Calu3 (cell line): Measurements from ENCODE around the gene SLCO4A1. TPM values are rescaled to one million over a fixed set of nuclear protein-coding genes. Genes with fewer than 3 reads are reported as not detected.

Experiments used
- BruUV-seq: library from RNA; stranded (reverse); fragments of 400-500 nt; replicated peaks from 2 replicates; lab custom pipeline; 2021; lab: Mats Ljungman, UMichigan
- CTCF ChIA-PET: fragments of 300-600 bp; sonication (Branson Sonifier 250); formaldehyde crosslinking; loops from one replicate; lab custom pipeline; 2022; ENCODE audit warnings: antibody characterized with exemption; lab: Charles Lee
- DNase-seq: peaks from one replicate; pipeline ENCODE4 v3.0.0; 2022
- H3K27ac Mint-ChIP-seq: one replicate; pipeline ENCODE4 v1.8.0; 2022; ENCODE audit warnings: mixed read lengths; ENCODE audit not compliant: unreplicated experiment
- H3K27me3 Mint-ChIP-seq: one replicate; pipeline ENCODE4 v1.8.0; 2022; ENCODE audit warnings: mixed read lengths; ENCODE audit not compliant: unreplicated experiment
- H3K36me3 Mint-ChIP-seq: one replicate; pipeline ENCODE4 v1.8.0; 2022; ENCODE audit warnings: mild to moderate bottlenecking, moderate library complexity, mixed read lengths; ENCODE audit not compliant: insufficient read depth, unreplicated experiment
- H3K4me1 Mint-ChIP-seq: one replicate; pipeline ENCODE4 v1.8.0; 2022; ENCODE audit warnings: mild to moderate bottlenecking, low read depth, mixed read lengths; ENCODE audit not compliant: unreplicated experiment
- H3K4me3 Mint-ChIP-seq: one replicate; pipeline ENCODE4 v1.8.0; 2022; ENCODE audit warnings: mild to moderate bottlenecking, low read depth, moderate library complexity, mixed read lengths; ENCODE audit not compliant: unreplicated experiment
- H3K9me3 Mint-ChIP-seq: one replicate; pipeline ENCODE4 v1.8.0; 2022; ENCODE audit warnings: low read depth, mixed read lengths; ENCODE audit not compliant: unreplicated experiment
- CTCF ChIP-seq: fragments of 200-600 bp; IDR thresholded peaks from one replicate; pipeline ENCODE4 v1.8.0; 2022; ENCODE audit warnings: antibody characterized with exemption; ENCODE audit not compliant: unreplicated experiment
- intact Hi-C: fragments of 100-400 bp; cut with micrococcal nuclease; formaldehyde crosslinking; loops from one replicate; pipeline ENCODE4 v1.10.0; 2022; ENCODE audit not compliant: unreplicated experiment
- total RNA-seq: library from RNA; stranded (reverse); gene quantifications from 2 replicates; pipeline ENCODE4 v1.2.3, GENCODE V29; 2022

SLCO4A1 gene
- total RNA-seq, 1 experiment from 2014 or later = 63.9 TPM

GRCh38 chr20:62656197-62656918 lies 14.1 kb downstream of the SLCO4A1 start:
- intact Hi-C loops = no loop called here
- peaks cover 30% of the 10 kb centered on the region for H3K36me3 Mint-ChIP-seq
- CTCF ChIA-PET = no interaction called here
- TF ChIP-seq CTCF = no peak
- no peak overlapping the region for H3K27ac Mint-ChIP-seq
- no peaks in the 10 kb centered on the region for H3K9me3 Mint-ChIP-seq
- H3K4me3 Mint-ChIP-seq = no peak overlapping the region
- DNase-seq = no peak
- H3K27me3 Mint-ChIP-seq = no peaks in the 10 kb centered on the region
- BruUV-seq = no TSS peak
- H3K4me1 Mint-ChIP-seq = peaks cover 24% of the 10 kb centered on the region

- Mint-ChIP-seq H3K27me3 (no peaks in the 10 kb centered on the region), H3K4me3 (no peak overlapping the region), H3K4me1 (peaks cover 17% of the 10 kb centered on the region), H3K27ac (no peak overlapping the region), H3K9me3 (no peaks in the 10 kb centered on the region), H3K36me3 (peaks cover 24% of the 10 kb centered on the region)
- CTCF ChIA-PET = no interaction called here
- BruUV-seq = no TSS peak
- intact Hi-C loops = no loop called here
- DNase-seq = no peak
- TF ChIP-seq CTCF = no peak
Measured at GRCh38 chr20:62656919-62657588, 14.8 kb downstream of the SLCO4A1 start.

GRCh38 chr20:62657589-62657942 lies 15.3 kb downstream of the SLCO4A1 start:
- no TSS peak for BruUV-seq
- Mint-ChIP-seq H3K27ac (no peak overlapping the region), H3K27me3 (no peaks in the 10 kb centered on the region), H3K36me3 (peaks cover 19% of the 10 kb centered on the region), H3K4me3 (no peak overlapping the region), H3K4me1 (peaks cover 12% of the 10 kb centered on the region), H3K9me3 (no peaks in the 10 kb centered on the region)
- intact Hi-C loops = no loop called here
- no peak for DNase-seq
- CTCF ChIA-PET = no interaction called here
- TF ChIP-seq CTCF = no peak

- no peak for TF ChIP-seq CTCF
- no TSS peak for BruUV-seq
- Mint-ChIP-seq H3K27ac (no peak overlapping the region), H3K4me3 (no peak overlapping the region), H3K36me3 (peaks cover 15% of the 10 kb centered on the region), H3K9me3 (no peaks in the 10 kb centered on the region), H3K27me3 (no peaks in the 10 kb centered on the region), H3K4me1 (peaks cover 8% of the 10 kb centered on the region)
- CTCF ChIA-PET = no interaction called here
- intact Hi-C loops = no loop called here
- no peak for DNase-seq
Measured at GRCh38 chr20:62657956-62658355, 15.7 kb downstream of the SLCO4A1 start.
